HFF-Myc (cell line): ENCODE data around the gene ABCB9.
"Not testable (repeated sequence)": the region's sequence is repeated elsewhere in the genome, so short reads cannot be mapped to it uniquely, and the experiment has no call there.

Experiments used
- DNase-seq: peaks from one replicate; pipeline ENCODE4 v3.0.0-alpha.2; 2011; ENCODE audit warnings: low read depth; ENCODE audit errors: extremely low read depth
- H3K4me3 ChIP-seq: replicated peaks from 2 replicates; pipeline ENCODE4 v1.5.1; 2011; ENCODE audit warnings: low read depth, mild to moderate bottlenecking, control low read depth, low read length
- CTCF ChIP-seq: IDR thresholded peaks from 2 replicates; pipeline ENCODE4 v1.5.1; 2012; ENCODE audit warnings: mild to moderate bottlenecking, low read depth, low read length, control low read depth; ENCODE audit errors: missing control alignments

The ABCB9 gene

DNA sequence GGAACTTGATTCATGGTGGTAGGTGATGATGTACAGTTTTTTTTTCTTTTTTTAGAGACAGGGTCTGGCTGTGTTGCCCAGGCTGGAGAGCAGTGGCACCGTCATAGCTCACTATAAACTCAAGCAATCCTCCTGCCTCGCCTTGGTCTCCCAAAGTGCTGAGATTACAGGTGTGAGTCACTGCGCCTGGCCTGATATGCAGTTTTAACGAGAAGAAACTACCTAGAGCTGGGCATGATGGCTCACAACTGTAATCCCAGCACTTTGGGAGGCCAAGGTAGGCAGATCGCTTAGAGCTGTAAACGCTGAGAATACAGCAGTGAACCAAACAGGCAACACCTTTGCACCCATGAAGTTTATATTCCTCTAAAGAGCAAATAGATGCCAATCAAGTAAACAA, 57.3 kb downstream of the ABCB9 start:
- H3K4me3 ChIP-seq = no peak overlapping the region
- TF ChIP-seq CTCF = no peak
- DNase-seq = no peak

- not testable (repeated sequence) for DNase-seq, H3K4me3 ChIP-seq
Measured at GRCh38 chr12:122905258-122905657, 61.0 kb downstream of the ABCB9 start.

DNA sequence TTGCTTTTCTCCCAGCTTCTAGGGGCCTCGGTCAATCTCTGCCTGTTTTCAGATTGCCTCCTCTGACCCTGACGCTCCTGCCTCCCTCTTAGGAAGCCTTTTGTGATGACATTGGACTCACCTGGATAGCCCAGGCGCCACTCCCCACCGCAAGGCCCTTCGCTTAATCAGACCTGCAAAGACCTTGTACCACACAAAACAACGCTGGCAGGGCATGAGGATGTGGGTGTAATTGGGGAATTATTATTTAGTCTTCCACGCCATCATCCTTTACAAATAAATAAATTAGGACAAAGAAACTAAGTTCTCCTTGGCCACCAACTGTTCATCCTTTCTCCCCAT, 62.6 kb downstream of the ABCB9 start:
- DNase-seq = no peak
- H3K4me3 ChIP-seq = no peak overlapping the region
- no peak for TF ChIP-seq CTCF

DNA sequence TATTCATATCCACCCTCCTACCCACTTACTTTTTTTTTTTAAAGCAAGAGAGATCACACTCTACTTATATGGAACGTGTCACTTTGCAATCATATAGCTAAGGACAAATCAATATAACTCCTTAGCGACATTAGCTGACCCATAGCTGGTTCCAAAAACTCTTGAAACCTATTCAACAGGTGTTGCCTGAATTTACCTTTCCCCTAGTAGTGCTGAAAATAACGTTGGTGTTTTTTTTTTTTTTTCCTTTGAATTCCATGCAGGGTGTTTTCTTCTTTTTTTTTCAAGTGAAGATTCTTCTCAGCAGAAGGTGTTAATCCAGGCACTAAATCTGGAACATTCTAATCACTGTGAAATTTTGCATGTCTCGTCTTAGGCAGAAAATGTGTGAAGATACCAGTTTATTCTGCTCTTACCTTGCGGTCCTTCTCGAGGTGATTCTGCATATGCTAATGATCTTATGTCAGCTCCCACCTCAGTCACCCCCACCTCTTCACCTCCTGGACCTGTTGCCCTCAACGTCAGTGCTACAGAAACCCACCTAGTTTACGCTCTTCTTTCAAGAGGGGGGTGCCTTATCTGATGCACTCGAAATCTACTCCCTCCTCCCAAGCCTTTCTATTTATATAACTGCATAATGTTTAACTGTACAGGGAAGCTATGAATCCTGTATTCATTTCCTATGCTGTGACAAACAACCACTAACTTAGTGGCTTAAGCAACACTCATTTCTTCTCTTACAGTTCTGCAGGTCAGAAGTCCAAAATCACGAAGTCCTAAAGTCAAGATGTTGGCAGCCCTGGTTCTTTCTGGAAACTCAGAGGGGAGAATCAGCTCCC, 63.2 kb downstream of the ABCB9 start:
- H3K4me3 ChIP-seq = no peak overlapping the region
- DNase-seq = no peak
- TF ChIP-seq CTCF = no peak

DNA sequence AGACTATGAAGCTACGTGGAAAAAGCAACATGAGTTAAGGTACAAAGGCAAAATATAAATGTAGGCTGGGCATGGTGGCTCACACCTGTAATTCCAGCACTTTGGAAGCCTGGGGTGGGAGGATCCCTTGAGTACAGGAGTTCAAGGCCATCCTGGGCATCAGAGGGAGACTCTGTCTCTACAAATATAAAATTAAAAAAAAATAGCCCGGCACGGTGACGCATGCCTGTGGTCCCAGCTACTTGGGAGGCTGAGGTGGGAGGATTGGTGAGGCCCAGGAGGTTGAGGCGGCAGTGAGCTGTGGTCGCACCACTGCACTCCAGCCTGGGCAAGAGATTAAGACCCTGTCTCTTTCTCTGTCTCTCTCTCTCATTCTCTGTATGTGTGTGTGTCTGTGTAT, 66.4 kb downstream of the ABCB9 start:
- no peak for DNase-seq
- no peak overlapping the region for H3K4me3 ChIP-seq
- no peak for TF ChIP-seq CTCF

DNA sequence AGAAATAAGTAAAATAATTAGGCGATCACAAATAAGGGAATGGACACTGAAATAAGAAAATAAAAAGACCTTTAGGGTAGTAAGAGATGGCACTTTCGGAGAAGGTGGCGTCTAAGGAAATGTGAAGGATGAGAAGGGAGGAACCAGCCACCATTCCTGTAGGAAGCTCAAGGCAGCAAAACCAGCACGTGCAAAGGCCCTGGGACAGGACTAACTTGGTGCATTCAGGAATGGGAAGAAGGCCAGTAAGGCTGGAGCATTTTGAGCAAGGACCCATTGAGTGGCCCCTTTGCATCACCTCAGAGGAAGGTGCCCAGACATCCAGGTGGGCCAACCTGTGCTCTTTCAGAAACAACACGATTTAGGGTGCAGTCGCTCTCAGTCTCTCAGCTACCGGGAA, 69.6 kb downstream of the ABCB9 start:
- no peak overlapping the region for H3K4me3 ChIP-seq
- no peak for TF ChIP-seq CTCF

DNA sequence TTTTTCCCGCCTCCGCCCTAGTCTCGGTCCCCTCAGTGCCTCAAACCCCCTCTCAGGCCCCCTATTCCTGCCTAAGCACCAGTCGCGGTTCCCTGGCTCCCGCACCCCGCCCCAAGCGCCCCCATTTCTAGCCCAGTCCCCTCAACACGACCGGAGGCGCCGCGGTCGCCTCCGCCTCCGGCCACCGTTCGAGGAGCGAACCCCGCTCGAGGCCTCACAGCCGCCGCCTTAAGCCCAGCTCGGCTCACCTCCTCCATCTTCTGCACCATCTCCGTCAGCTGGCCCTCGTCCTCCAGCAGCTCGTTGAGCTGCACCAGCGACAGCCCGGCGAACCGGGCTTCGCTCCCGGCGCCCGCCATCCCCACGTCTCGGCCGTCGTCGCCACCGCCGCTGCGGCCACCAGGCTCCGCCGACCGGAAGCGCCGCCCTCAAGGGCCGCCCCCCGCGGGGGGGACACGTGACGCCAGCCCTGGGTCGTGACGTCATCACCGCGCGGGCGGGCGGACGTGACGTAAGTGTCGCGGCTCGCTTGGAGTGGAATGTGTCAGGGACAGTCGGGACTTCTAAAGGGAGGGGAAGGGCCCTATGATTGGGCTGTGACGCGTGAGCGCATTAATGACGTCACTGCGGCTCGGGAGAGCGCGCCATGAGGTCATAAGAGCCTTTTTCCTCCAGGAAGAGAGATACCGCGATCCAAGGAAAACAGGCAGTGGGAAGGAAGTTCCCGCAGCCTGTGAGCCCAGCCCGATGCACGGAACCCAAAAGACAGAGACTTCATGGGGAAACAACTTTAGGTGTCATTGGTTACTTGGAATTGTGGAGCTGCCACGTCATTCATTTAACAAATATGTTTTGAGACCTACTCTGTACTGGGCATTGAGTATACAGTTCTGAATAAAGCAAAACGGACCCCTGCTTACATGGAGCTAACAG, 70.3 kb downstream of the ABCB9 start, which contains the start of gene VPS37B:
Gene VPS37B (minus strand): TSS at position 421 of the 933 bp plus-strand sequence. CDS start 62 bp downstream, at position 359.
- peak; percentile 67 for DNase-seq
- peak within 1 kb of the TSS; percentile 95 for H3K4me3 ChIP-seq
- no peak for TF ChIP-seq CTCF

More for the DNA sequence above, 69.6 kb downstream of the ABCB9 start:
- DNase-seq = no peak
